Activated T-helper 1 cell treated with anti-CD3 and anti-CD28 coated beads, Interleukin-12 subunit alpha, Interleukin-12 subunit beta, Interleukin-2, Interleukin-4 antibody, amounts not matched to agents 30 ng/mL and 10 ng/mL and 1 ng/mL, durations not matched to agents 14 hours and 24 hours and 36 hours (primary cell): Measurements from ENCODE around the gene SERTM2. TPM values are rescaled to one million over a fixed set of nuclear protein-coding genes. Genes with fewer than 3 reads are reported as not detected.

ENCODE experiments used
- DNase-seq: peaks from one replicate; pipeline ENCODE4 v3.0.0; 2021; ENCODE audit warnings: low spot score
- H3K27ac Mint-ChIP-seq: one replicate; pipeline ENCODE4 v1.8.0; 2021; ENCODE audit warnings: mild to moderate bottlenecking, mixed read lengths
- H3K27me3 Mint-ChIP-seq: one replicate; pipeline ENCODE4 v1.8.0; 2022; ENCODE audit warnings: mild to moderate bottlenecking, moderate library complexity, mixed read lengths; ENCODE audit not compliant: insufficient read depth
- H3K36me3 Mint-ChIP-seq: one replicate; pipeline ENCODE4 v1.8.0; 2021; ENCODE audit warnings: low read depth, mixed read lengths
- H3K4me1 Mint-ChIP-seq: one replicate; pipeline ENCODE4 v1.8.0; 2021; ENCODE audit warnings: low read depth, mixed read lengths
- H3K4me3 Mint-ChIP-seq: one replicate; pipeline ENCODE4 v1.8.0; 2021; ENCODE audit warnings: mild to moderate bottlenecking, moderate library complexity, mixed read lengths
- H3K9me3 Mint-ChIP-seq: one replicate; pipeline ENCODE4 v1.8.0; 2021; ENCODE audit warnings: mixed read lengths
- intact Hi-C: fragments of 100-400 bp; cut with micrococcal nuclease; formaldehyde crosslinking; loops from one replicate; pipeline ENCODE4 v1.15.1; 2024
- total RNA-seq: library from RNA; stranded (reverse); gene quantifications from 2 replicates; pipeline ENCODE4 v1.2.3, GENCODE V29; 2022

Gene SERTM2
- not detected in 2 replicates for total RNA-seq

GRCh38 chrX:111511477-111511876, at the start of gene SERTM2:
Gene SERTM2, plus strand, starts transcription at chrX:111511645. Its CDS starts 7,213 bp downstream, at chrX:111518858.
- H3K36me3 Mint-ChIP-seq: no peaks in the 10 kb centered on the region
- H3K27ac Mint-ChIP-seq: no peak within 1 kb of the TSS
- H3K27me3 Mint-ChIP-seq: no peaks in the 10 kb centered on the region
- intact Hi-C loops: no loop called here
- H3K9me3 Mint-ChIP-seq: no peaks in the 10 kb centered on the region
- DNase-seq: no peak
- H3K4me3 Mint-ChIP-seq: no peak within 1 kb of the TSS
- no peaks in the 10 kb centered on the region for H3K4me1 Mint-ChIP-seq

GRCh38 chrX:111465669-111466068, 45.8 kb upstream of the SERTM2 start:
- intact Hi-C loops: no loop called here
- DNase-seq: no peak
- peaks cover 2% of the 10 kb centered on the region for H3K27me3 Mint-ChIP-seq
- H3K4me1 Mint-ChIP-seq: no peaks in the 10 kb centered on the region
- H3K36me3 Mint-ChIP-seq: no peaks in the 10 kb centered on the region
- H3K9me3 Mint-ChIP-seq: no peaks in the 10 kb centered on the region
- no peak overlapping the region for H3K4me3 Mint-ChIP-seq
- H3K27ac Mint-ChIP-seq: no peak overlapping the region

- no peak for DNase-seq
- intact Hi-C loops: no loop called here
- no peak overlapping the region for H3K4me3 Mint-ChIP-seq
Measured at GRCh38 chrX:111467896-111468295, 43.5 kb upstream of the SERTM2 start.

GRCh38 chrX:111470681-111471403, 40.6 kb upstream of the SERTM2 start:
- no peak for DNase-seq
- H3K27ac Mint-ChIP-seq: no peak overlapping the region
- H3K27me3 Mint-ChIP-seq: peaks cover 2% of the 10 kb centered on the region
- intact Hi-C loops: no loop called here
- H3K36me3 Mint-ChIP-seq: no peaks in the 10 kb centered on the region
- no peaks in the 10 kb centered on the region for H3K4me1 Mint-ChIP-seq
- H3K9me3 Mint-ChIP-seq: no peaks in the 10 kb centered on the region
- H3K4me3 Mint-ChIP-seq: no peak overlapping the region

More at GRCh38 chrX:111467896-111468295, 43.5 kb upstream of the SERTM2 start:
- Mint-ChIP-seq H3K27me3 (peaks cover 2% of the 10 kb centered on the region), H3K36me3 (no peaks in the 10 kb centered on the region), H3K4me1 (no peaks in the 10 kb centered on the region), H3K9me3 (no peaks in the 10 kb centered on the region), H3K27ac (no peak overlapping the region)

- intact Hi-C loops: no loop called here
- DNase-seq: no peak
- H3K4me3 Mint-ChIP-seq: no peak overlapping the region
- no peaks in the 10 kb centered on the region for H3K36me3 Mint-ChIP-seq
- H3K27ac Mint-ChIP-seq: no peak overlapping the region
- no peaks in the 10 kb centered on the region for H3K4me1 Mint-ChIP-seq
- no peaks in the 10 kb centered on the region for H3K9me3 Mint-ChIP-seq
- no peaks in the 10 kb centered on the region for H3K27me3 Mint-ChIP-seq
Measured at GRCh38 chrX:111481896-111482295, 29.5 kb upstream of the SERTM2 start.

GRCh38 chrX:111483135-111483534, 28.3 kb upstream of the SERTM2 start:
- H3K4me3 Mint-ChIP-seq: no peak overlapping the region

GRCh38 chrX:111483881-111484280, 27.6 kb upstream of the SERTM2 start:
- Mint-ChIP-seq H3K4me3 (no peak overlapping the region), H3K4me1 (no peaks in the 10 kb centered on the region), H3K27me3 (no peaks in the 10 kb centered on the region), H3K36me3 (no peaks in the 10 kb centered on the region), H3K27ac (no peak overlapping the region), H3K9me3 (no peaks in the 10 kb centered on the region)
- DNase-seq: no peak
- intact Hi-C loops: no loop called here

More at GRCh38 chrX:111483135-111483534, 28.3 kb upstream of the SERTM2 start:
- Mint-ChIP-seq H3K9me3 (no peaks in the 10 kb centered on the region), H3K27ac (no peak overlapping the region), H3K27me3 (no peaks in the 10 kb centered on the region), H3K4me1 (no peaks in the 10 kb centered on the region), H3K36me3 (no peaks in the 10 kb centered on the region)
- intact Hi-C loops: no loop called here
- DNase-seq: no peak

GRCh38 chrX:111490688-111491087, 20.8 kb upstream of the SERTM2 start:
- Mint-ChIP-seq H3K36me3 (no peaks in the 10 kb centered on the region), H3K9me3 (no peaks in the 10 kb centered on the region), H3K4me1 (no peaks in the 10 kb centered on the region), H3K4me3 (no peak overlapping the region), H3K27ac (no peak overlapping the region), H3K27me3 (peaks cover 2% of the 10 kb centered on the region)
- no peak for DNase-seq
- intact Hi-C loops: no loop called here

- Mint-ChIP-seq H3K4me3 (no peak overlapping the region), H3K4me1 (no peaks in the 10 kb centered on the region), H3K9me3 (no peaks in the 10 kb centered on the region), H3K27me3 (peaks cover 2% of the 10 kb centered on the region), H3K27ac (no peak overlapping the region), H3K36me3 (no peaks in the 10 kb centered on the region)
- intact Hi-C loops: no loop called here
- DNase-seq: no peak
Measured at GRCh38 chrX:111492085-111492484, 19.4 kb upstream of the SERTM2 start.

GRCh38 chrX:111498538-111499103, 12.8 kb upstream of the SERTM2 start:
- Mint-ChIP-seq H3K4me3 (no peak overlapping the region), H3K36me3 (no peaks in the 10 kb centered on the region), H3K4me1 (no peaks in the 10 kb centered on the region), H3K9me3 (no peaks in the 10 kb centered on the region), H3K27me3 (peaks cover 1% of the 10 kb centered on the region), H3K27ac (no peak overlapping the region)
- intact Hi-C loops: no loop called here
- DNase-seq: no peak

GRCh38 chrX:111503485-111503993, 7.9 kb upstream of the SERTM2 start:
- no peaks in the 10 kb centered on the region for H3K36me3 Mint-ChIP-seq
- intact Hi-C loops: no loop called here
- no peak for DNase-seq
- no peaks in the 10 kb centered on the region for H3K27me3 Mint-ChIP-seq
- H3K9me3 Mint-ChIP-seq: no peaks in the 10 kb centered on the region
- no peak overlapping the region for H3K4me3 Mint-ChIP-seq
- no peaks in the 10 kb centered on the region for H3K4me1 Mint-ChIP-seq
- no peak overlapping the region for H3K27ac Mint-ChIP-seq

- H3K9me3 Mint-ChIP-seq: no peaks in the 10 kb centered on the region
- intact Hi-C loops: no loop called here
- H3K36me3 Mint-ChIP-seq: no peaks in the 10 kb centered on the region
- no peak overlapping the region for H3K27ac Mint-ChIP-seq
- no peak overlapping the region for H3K4me3 Mint-ChIP-seq
- DNase-seq: no peak
- H3K4me1 Mint-ChIP-seq: no peaks in the 10 kb centered on the region
- no peaks in the 10 kb centered on the region for H3K27me3 Mint-ChIP-seq
Measured at GRCh38 chrX:111504941-111505340, 6.5 kb upstream of the SERTM2 start.

- Mint-ChIP-seq H3K9me3 (no peaks in the 10 kb centered on the region), H3K4me1 (no peaks in the 10 kb centered on the region), H3K27me3 (no peaks in the 10 kb centered on the region), H3K36me3 (no peaks in the 10 kb centered on the region), H3K4me3 (no peak overlapping the region), H3K27ac (no peak overlapping the region)
- intact Hi-C loops: no loop called here
- DNase-seq: no peak
Measured at GRCh38 chrX:111505783-111506182, 5.7 kb upstream of the SERTM2 start.
